ENCODE data around the gene LIPH. TPM values are rescaled to one million over a fixed set of nuclear protein-coding genes. Genes with fewer than 3 reads are reported as not detected.
"Not testable (repeated sequence)": the region's sequence is repeated elsewhere in the genome, so short reads cannot be mapped to it uniquely, and the experiment has no call there.

Gene LIPH
- total RNA-seq, 1 donor from 2014 or later: not detected

DNA sequence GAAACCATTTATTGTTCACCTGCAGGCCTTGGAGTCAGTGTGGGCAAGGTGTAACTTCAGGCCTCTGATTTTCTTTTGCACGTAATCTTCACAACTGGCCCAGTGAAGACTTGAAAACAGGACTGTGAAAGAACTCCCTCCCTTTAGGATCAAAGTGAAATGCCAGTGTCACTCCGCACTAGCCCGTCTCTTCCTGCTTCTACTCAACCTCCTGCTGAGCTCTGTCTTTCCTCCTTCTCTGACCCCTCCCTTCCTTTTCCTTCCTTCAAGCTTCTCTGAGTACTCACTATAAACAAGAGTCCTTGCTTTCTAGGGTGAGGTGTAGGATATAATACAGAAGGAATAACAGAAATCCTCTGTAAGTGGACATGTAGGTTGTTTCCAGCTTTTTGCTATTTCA lies 82.1 kb downstream of the LIPH start:
- TF ChIP-seq, protein P1, sequence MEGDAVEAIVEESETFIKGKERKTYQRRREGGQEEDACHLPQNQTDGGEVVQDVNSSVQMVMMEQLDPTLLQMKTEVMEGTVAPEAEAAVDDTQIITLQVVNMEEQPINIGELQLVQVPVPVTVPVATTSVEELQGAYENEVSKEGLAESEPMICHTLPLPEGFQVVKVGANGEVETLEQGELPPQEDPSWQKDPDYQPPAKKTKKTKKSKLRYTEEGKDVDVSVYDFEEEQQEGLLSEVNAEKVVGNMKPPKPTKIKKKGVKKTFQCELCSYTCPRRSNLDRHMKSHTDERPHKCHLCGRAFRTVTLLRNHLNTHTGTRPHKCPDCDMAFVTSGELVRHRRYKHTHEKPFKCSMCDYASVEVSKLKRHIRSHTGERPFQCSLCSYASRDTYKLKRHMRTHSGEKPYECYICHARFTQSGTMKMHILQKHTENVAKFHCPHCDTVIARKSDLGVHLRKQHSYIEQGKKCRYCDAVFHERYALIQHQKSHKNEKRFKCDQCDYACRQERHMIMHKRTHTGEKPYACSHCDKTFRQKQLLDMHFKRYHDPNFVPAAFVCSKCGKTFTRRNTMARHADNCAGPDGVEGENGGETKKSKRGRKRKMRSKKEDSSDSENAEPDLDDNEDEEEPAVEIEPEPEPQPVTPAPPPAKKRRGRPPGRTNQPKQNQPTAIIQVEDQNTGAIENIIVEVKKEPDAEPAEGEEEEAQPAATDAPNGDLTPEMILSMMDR (IDR thresholded peaks at IDR 0.05): no peak
- no peak for DNase-seq (ENCODE audit: extremely low spot score, unreplicated experiment)
- Mint-ChIP-seq H3K36me3 (ENCODE audit: unreplicated experiment) (peaks cover 28% of the 10 kb centered on the region), H3K9me3 (ENCODE audit: unreplicated experiment) (no peaks in the 10 kb centered on the region), H3K27ac (ENCODE audit: unreplicated experiment) (no peak overlapping the region), H3K4me1 (ENCODE audit: unreplicated experiment) (no peaks in the 10 kb centered on the region), H3K27me3 (ENCODE audit: unreplicated experiment) (no peaks in the 10 kb centered on the region), H3K4me3 (ENCODE audit: unreplicated experiment) (no peak overlapping the region)

- H3K9me3 Mint-ChIP-seq (ENCODE audit: unreplicated experiment): no peaks in the 10 kb centered on the region
- TF ChIP-seq, protein P1 (IDR thresholded peaks at IDR 0.05): no peak
- H3K4me3 Mint-ChIP-seq (ENCODE audit: unreplicated experiment): no peak overlapping the region
- H3K27me3 Mint-ChIP-seq (ENCODE audit: unreplicated experiment): no peaks in the 10 kb centered on the region
- no peaks in the 10 kb centered on the region for H3K4me1 Mint-ChIP-seq (ENCODE audit: unreplicated experiment)
- H3K27ac Mint-ChIP-seq (ENCODE audit: unreplicated experiment): no peak overlapping the region
- H3K36me3 Mint-ChIP-seq (ENCODE audit: unreplicated experiment): peaks cover 24% of the 10 kb centered on the region
- DNase-seq (ENCODE audit: extremely low spot score, unreplicated experiment): no peak
Measured at GRCh38 chr3:185469542-185469941, 82.8 kb downstream of the LIPH start.

DNA sequence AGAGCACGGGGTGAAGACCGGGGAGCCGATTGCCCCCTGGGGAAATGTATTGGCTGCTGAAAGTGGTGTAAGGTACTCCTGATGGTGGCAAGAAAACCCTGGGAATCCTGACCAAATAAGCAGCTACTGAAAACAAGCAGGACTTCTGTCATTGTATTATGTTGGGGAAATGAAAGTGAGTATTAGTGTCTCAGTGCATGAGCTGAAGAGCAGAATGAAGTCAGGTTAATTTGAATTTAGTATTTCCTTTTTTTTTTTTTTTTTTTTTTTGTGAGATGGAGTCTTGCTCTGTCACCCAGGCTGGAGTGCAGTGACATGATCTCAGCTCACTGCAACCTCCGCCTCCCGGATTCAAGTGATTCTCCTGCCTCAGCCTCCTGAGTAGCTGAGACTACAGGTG lies 86.3 kb downstream of the LIPH start:
- not testable (repeated sequence) for H3K27me3 Mint-ChIP-seq (ENCODE audit: unreplicated experiment); H3K27ac Mint-ChIP-seq (ENCODE audit: unreplicated experiment); H3K9me3 Mint-ChIP-seq (ENCODE audit: unreplicated experiment); H3K4me3 Mint-ChIP-seq (ENCODE audit: unreplicated experiment); H3K4me1 Mint-ChIP-seq (ENCODE audit: unreplicated experiment); DNase-seq (ENCODE audit: extremely low spot score, unreplicated experiment)
- H3K36me3 Mint-ChIP-seq (ENCODE audit: unreplicated experiment): peaks cover 12% of the 10 kb centered on the region

DNA sequence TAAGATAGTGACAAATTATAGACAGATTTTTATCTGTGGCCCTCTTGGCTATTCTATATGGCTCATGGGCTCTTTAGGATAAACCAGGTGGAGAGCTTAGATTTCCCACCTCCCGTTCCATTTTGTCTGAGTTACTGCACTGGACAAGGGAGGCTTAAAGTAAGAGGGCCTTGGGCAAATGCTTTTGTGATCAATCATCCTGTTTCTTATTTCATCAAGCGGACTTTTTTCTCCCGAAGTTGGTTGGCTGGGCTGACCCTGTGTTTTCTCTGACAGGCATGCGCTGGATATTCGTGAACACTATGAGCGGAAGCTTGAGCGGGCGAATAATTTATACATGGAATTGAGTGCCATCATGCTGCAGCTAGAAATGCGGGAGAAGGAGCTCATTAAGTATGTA lies 86.9 kb downstream of the LIPH start:
- H3K9me3 Mint-ChIP-seq (ENCODE audit: unreplicated experiment): no peaks in the 10 kb centered on the region
- peaks cover 12% of the 10 kb centered on the region for H3K36me3 Mint-ChIP-seq (ENCODE audit: unreplicated experiment)
- H3K4me3 Mint-ChIP-seq (ENCODE audit: unreplicated experiment): no peak overlapping the region
- DNase-seq (ENCODE audit: extremely low spot score, unreplicated experiment): no peak
- H3K4me1 Mint-ChIP-seq (ENCODE audit: unreplicated experiment): no peaks in the 10 kb centered on the region
- H3K27me3 Mint-ChIP-seq (ENCODE audit: unreplicated experiment): no peaks in the 10 kb centered on the region
- TF ChIP-seq, protein P1 (IDR thresholded peaks at IDR 0.05): no peak
- H3K27ac Mint-ChIP-seq (ENCODE audit: unreplicated experiment): no peak overlapping the region

DNA sequence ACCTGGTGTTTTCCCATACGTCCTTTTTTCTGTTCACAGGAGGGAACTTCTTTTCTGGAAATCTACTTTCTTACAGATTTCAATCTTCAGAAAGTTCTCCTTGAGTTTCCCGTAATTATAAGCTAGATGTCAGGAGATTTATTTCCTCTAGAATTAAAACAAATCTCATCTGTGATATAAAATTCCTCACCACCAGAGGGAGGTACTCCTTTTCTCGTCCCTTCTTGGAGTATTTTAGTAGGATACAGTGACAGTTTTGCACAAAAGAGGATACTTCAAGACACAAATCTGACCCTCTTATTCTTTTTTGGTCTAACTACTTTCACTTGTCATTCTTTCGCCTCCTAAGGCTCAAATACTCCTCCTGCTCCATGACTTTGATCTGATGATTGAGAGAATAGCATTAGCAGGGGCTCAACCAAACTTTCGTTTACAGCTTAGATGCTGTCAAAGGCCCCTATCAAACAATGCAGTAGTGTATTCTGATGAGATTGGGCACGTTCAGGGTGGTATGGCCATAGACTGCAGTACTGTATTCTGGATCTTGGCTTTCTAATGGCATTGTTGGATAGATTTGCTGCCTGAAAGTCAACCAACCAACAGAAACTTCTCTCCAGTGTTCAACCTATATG lies 91.6 kb downstream of the LIPH start:
- no peaks in the 10 kb centered on the region for H3K9me3 Mint-ChIP-seq (ENCODE audit: unreplicated experiment)
- no peaks in the 10 kb centered on the region for H3K27me3 Mint-ChIP-seq (ENCODE audit: unreplicated experiment)
- TF ChIP-seq, protein P1 (IDR thresholded peaks at IDR 0.05): peak; percentile 52
- peaks cover 6% of the 10 kb centered on the region for H3K36me3 Mint-ChIP-seq (ENCODE audit: unreplicated experiment)
- H3K4me1 Mint-ChIP-seq (ENCODE audit: unreplicated experiment): no peaks in the 10 kb centered on the region
- no peak overlapping the region for H3K27ac Mint-ChIP-seq (ENCODE audit: unreplicated experiment)
- no peak overlapping the region for H3K4me3 Mint-ChIP-seq (ENCODE audit: unreplicated experiment)
- DNase-seq (ENCODE audit: extremely low spot score, unreplicated experiment): no peak

DNA sequence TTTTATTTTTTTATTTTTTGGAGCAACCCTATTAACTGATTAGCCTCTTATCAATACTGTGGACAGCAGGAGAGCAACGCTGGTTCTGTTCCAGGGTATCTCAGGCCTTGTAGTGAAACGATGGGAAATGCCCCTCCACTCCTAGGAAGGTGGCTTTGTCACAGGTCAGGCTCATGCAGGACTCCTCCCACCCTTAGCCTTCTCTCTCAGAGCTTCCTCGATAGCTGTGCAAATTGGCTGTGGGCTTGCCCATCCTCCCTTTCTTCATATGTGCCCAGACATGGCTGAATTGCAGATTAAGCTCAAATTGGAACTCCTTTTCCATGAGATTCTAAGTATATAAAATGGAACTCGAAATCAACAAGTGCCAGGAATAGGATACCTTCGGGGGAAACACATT lies 92.1 kb downstream of the LIPH start:
- Mint-ChIP-seq H3K36me3 (ENCODE audit: unreplicated experiment) (peaks cover 5% of the 10 kb centered on the region), H3K4me1 (ENCODE audit: unreplicated experiment) (no peaks in the 10 kb centered on the region), H3K9me3 (ENCODE audit: unreplicated experiment) (no peaks in the 10 kb centered on the region), H3K27me3 (ENCODE audit: unreplicated experiment) (no peaks in the 10 kb centered on the region), H3K4me3 (ENCODE audit: unreplicated experiment) (no peak overlapping the region), H3K27ac (ENCODE audit: unreplicated experiment) (no peak overlapping the region)
- TF ChIP-seq, protein P1 (IDR thresholded peaks at IDR 0.05): no peak
- DNase-seq (ENCODE audit: extremely low spot score, unreplicated experiment): no peak

All from osteocyte (in vitro differentiated cells).